A549 treated with AZD9567 at 1 μM for 4 hours (cell line): Measurements from ENCODE around the gene BLOC1S4. TPM values are rescaled to one million over a fixed set of nuclear protein-coding genes. Genes with fewer than 3 reads are reported as not detected.

Experiments used
- total RNA-seq: library from RNA; stranded (reverse); fragments of 200-300 nt; extraction: Qiagen RNA extraction; gene quantifications from 5 replicates; pipeline ENCODE4 v1.2.3, GENCODE V29; 2022; ENCODE audit not compliant: insufficient read depth

Gene BLOC1S4, protein sequence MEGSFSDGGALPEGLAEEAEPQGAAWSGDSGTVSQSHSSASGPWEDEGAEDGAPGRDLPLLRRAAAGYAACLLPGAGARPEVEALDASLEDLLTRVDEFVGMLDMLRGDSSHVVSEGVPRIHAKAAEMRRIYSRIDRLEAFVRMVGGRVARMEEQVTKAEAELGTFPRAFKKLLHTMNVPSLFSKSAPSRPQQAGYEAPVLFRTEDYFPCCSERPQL
- total RNA-seq, result 13.7 to 18.7 TPM (median 16.4 TPM) in 5 replicates

DNA sequence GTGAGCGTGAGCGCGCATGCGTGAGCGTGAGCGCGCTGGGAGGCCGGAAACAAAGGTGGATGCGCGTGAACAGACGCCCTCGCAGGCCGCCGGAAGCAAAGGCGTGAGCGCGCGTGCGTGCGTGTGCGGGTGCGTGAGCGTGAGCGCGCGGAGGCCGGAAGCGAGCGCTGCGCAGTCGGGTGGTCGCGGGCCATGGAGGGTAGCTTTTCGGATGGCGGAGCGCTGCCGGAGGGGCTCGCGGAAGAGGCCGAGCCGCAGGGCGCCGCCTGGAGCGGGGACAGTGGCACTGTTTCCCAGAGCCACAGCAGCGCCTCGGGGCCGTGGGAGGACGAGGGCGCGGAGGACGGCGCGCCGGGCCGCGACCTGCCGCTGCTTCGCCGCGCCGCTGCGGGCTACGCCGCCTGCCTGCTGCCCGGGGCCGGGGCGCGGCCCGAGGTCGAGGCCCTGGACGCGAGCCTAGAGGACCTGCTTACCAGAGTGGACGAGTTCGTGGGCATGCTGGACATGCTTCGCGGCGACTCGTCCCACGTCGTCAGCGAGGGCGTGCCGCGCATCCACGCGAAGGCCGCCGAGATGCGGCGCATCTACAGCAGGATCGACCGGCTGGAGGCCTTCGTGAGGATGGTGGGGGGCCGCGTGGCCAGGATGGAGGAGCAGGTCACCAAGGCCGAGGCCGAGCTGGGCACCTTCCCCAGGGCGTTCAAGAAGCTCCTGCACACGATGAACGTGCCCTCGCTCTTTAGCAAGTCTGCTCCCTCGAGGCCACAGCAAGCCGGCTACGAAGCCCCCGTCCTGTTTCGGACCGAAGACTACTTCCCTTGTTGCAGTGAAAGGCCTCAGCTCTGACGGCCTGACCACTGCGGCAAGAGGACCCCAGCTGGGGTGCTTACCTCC lies at the start of gene BLOC1S4:
BLOC1S4 (plus strand) TSS at position 157 of the 894 bp plus-strand sequence; CDS start at position 193, 36 bp downstream.

DNA sequence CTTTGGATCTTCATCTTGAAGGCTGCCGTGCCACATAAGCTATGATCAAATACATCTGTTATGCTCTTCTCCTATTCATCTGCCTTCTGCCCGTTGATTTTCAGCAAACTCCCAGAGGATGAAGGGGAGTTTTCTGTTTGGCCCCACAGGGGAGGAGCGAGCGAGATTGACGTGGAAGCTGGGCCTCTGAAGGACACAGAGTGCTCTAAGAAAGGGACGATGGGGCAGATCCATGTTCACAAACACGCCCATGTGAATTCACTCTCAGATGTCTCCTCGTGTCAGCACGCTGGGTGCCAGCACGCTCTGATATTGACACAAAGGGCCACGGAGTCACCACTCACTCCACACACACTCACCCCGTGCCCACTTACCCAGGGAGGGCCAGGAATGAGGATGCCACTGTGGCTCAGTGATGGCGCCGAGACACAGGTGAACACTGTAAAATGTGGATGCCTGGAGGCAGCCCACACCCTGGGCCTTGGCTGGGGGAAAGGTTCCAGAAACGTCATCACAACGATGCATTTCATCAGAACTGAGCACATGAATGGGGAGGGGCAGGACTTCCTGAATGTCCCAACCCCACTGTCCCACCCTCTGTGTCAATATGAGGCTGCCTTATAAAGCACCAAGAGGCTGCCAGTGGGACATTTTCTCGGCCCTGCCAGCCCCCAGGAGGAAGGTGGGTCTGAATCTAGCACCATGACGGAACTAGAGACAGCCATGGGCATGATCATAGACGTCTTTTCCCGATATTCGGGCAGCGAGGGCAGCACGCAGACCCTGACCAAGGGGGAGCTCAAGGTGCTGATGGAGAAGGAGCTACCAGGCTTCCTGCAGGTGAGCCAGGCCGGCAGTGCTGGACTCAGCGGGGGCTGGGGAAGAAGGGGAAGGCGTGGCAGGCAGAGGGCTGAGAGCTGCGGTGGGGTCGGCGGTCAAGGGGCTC lies 22.5 kb upstream of the BLOC1S4 start, which contains the start of gene S100P:
S100P (plus strand) TSS at position 648 of the 946 bp plus-strand sequence; CDS start at position 703, 55 bp downstream.

DNA sequence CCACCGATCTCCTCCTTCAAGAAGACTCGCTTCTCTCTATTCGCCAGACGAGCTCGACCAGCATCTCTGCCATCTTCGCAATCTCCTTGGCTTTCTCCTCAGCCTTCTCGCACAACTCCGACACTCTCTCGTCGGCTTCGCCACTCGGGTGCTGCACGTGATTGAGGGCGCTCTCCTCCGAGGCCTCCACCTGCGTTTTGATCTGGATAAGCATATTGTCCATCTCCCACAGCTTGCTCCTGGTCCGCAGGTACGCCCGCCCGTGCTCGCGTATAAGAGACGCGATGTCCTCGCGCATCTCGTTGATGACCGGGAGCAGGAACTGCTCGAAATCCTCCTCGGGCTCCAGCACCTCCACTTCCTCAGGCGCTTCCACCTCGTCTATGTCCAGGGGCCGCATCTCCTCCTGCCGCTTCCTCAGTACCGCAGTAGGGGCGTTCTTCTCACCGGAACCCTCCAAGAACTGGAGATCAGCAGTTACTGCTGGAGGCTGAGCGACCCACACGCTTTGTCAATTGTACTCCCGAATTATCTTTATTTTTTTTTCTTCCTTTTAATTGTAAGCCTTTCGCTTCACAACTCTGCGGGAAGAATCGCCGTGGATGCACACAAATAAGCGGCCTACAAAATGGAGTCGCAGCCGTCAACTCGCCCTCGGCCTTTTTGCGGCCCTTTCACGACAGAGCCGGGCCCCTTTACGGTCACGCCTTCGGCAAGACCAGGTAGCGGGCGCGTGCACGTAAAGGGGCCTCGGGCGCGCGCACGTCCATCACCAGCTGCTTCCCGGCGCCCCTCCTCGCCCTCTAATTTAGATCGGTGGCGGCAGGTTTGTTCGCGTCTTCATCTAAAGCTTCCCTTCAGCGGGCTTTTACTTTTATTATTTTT lies 6.5 kb upstream of the BLOC1S4 start, which contains the start of gene MRFAP1L1:
MRFAP1L1 (minus strand) TSS at position 636 of the 885 bp plus-strand sequence; CDS start at position 400, 236 bp downstream.

Other genes with a start within 250 kb of the BLOC1S4 start
- gene PPP2R2C, start 243.6 kb upstream of the BLOC1S4 start, total RNA-seq, result 29.2 to 34.3 TPM (median 30.7 TPM) in 5 replicates
- gene MAN2B2, start 141.0 kb upstream of the BLOC1S4 start, total RNA-seq, result 8.3 to 10.8 TPM (median 10.2 TPM) in 5 replicates
- gene MRFAP1, start 75.5 kb upstream of the BLOC1S4 start, total RNA-seq, result 242 to 259 TPM (median 251 TPM) in 5 replicates
- gene S100P, start 22.3 kb upstream of the BLOC1S4 start, total RNA-seq, result 74.1 to 126 TPM (median 108 TPM) in 5 replicates
- gene MRFAP1L1, start 6.3 kb upstream of the BLOC1S4 start, total RNA-seq, result 27.7 to 35.9 TPM (median 32.4 TPM) in 5 replicates
- gene KIAA0232, start 66.6 kb downstream of the BLOC1S4 start, total RNA-seq, result 10.4 to 15.7 TPM (median 14.1 TPM) in 5 replicates
- gene TBC1D14, start 193.7 kb downstream of the BLOC1S4 start, total RNA-seq, result 34.4 to 41.2 TPM (median 38.2 TPM) in 5 replicates